Liver (tissue), 9 donors: ENCODE results near the gene PPP1R12A. TPM values are rescaled to one million over a fixed set of nuclear protein-coding genes. Genes with fewer than 3 reads are reported as not detected.
A peak's percentile ranks its signal among the peaks of the same experiment; 100 is the strongest.

Experiments
- DNase-seq: peaks from one replicate; pipeline ENCODE4 v3.0.0-alpha.2; 2017; ENCODE audit warnings: low spot score
- H3K27ac ChIP-seq, 2 donors: one replicate each; pipeline ENCODE4 v1.7.0; 2013; ENCODE audit warnings: inconsistent platforms in 2 of 2, low read length in 2 of 2, control low read depth in 1 of 2, low read depth in 1 of 2, mild to moderate bottlenecking in 1 of 2
- H3K27me3 ChIP-seq, 4 donors: one replicate each; pipeline versions ENCODE4 v1.6.1 to v1.7.0; 2013; ENCODE audit warnings: low read length in 3 of 4, inconsistent platforms in 1 of 4, mild to moderate bottlenecking in 1 of 4, moderate library complexity in 1 of 4; ENCODE audit not compliant: control insufficient read depth in 4 of 4, insufficient read depth in 4 of 4
- H3K36me3 ChIP-seq, 4 donors: one replicate each; pipeline versions ENCODE4 v1.6.1 to v1.7.0; 2013; ENCODE audit warnings: low read length in 3 of 4, mild to moderate bottlenecking in 3 of 4, low read depth in 1 of 4, moderate library complexity in 1 of 4; ENCODE audit not compliant: control insufficient read depth in 4 of 4, insufficient read depth in 3 of 4
- H3K4me1 ChIP-seq, 4 donors: one replicate each; pipeline versions ENCODE4 v1.6.1 to v1.7.0; 2013; ENCODE audit warnings: low read length in 3 of 4, mild to moderate bottlenecking in 3 of 4, moderate library complexity in 1 of 4; ENCODE audit not compliant: control insufficient read depth in 4 of 4, insufficient read depth in 4 of 4
- H3K4me3 ChIP-seq, 3 donors: one replicate each; pipeline versions ENCODE4 v1.6.1 to v1.7.0; 2013; ENCODE audit warnings: low read length in 3 of 3, control low read depth in 1 of 3, low read depth in 1 of 3, mild to moderate bottlenecking in 1 of 3
- H3K9ac ChIP-seq, 2 donors: one replicate each; pipeline ENCODE4 v1.7.0; 2013; ENCODE audit warnings: low read length in 2 of 2, mild to moderate bottlenecking in 2 of 2, moderate library complexity in 2 of 2, control low read depth in 1 of 2, low read depth in 1 of 2
- H3K9me3 ChIP-seq, 4 donors: one replicate each; pipeline versions ENCODE4 v1.6.1 to v1.7.0; 2013; ENCODE audit warnings: low read length in 3 of 4; ENCODE audit not compliant: control insufficient read depth in 4 of 4
- EGR1 ChIP-seq, 2 donors: IDR thresholded peaks; 2 replicates each; pipeline ENCODE4 v1.6.1; 2016 to 2018; ENCODE audit warnings: antibody characterized with exemption in 2 of 2, low read depth in 2 of 2
- FOXA1 ChIP-seq: IDR thresholded peaks from 2 replicates; pipeline ENCODE4 v1.6.1; 2016; ENCODE audit warnings: antibody characterized with exemption
- FOXA2 ChIP-seq: IDR thresholded peaks from 2 replicates; pipeline ENCODE4 v1.6.1; 2016; ENCODE audit warnings: antibody characterized with exemption
- GABPA ChIP-seq, 2 donors: IDR thresholded peaks in 1 of 2; conservative IDR thresholded peaks in 1 of 2; 2 replicates each; pipeline ENCODE4 v1.6.1; 2016; ENCODE audit warnings: antibody characterized with exemption in 2 of 2, mild to moderate bottlenecking in 1 of 2, moderate library complexity in 1 of 2
- HNF4A ChIP-seq, 2 donors: conservative IDR thresholded peaks; 2 replicates each; pipeline ENCODE4 v1.6.1; 2016; ENCODE audit warnings: antibody characterized with exemption in 2 of 2, mild to moderate bottlenecking in 2 of 2
- HNF4G ChIP-seq: IDR thresholded peaks from 2 replicates; pipeline ENCODE4 v1.6.1; 2016; ENCODE audit warnings: antibody characterized with exemption
- JUND ChIP-seq, 2 donors: IDR thresholded peaks; 2 replicates each; pipeline ENCODE4 v1.6.1; 2016; ENCODE audit warnings: antibody characterized with exemption in 2 of 2
- NR2F2 ChIP-seq: IDR thresholded peaks from 2 replicates; pipeline ENCODE4 v1.6.1; 2016; ENCODE audit warnings: antibody characterized with exemption
- RAD21 ChIP-seq, 2 donors: IDR thresholded peaks; 2 replicates each; pipeline ENCODE4 v1.6.1; 2016; ENCODE audit warnings: antibody characterized with exemption in 2 of 2, mild to moderate bottlenecking in 2 of 2
- SP1 ChIP-seq: IDR thresholded peaks from 2 replicates; pipeline ENCODE4 v1.6.1; 2018; ENCODE audit warnings: antibody characterized with exemption, mild to moderate bottlenecking
- TAF1 ChIP-seq: conservative IDR thresholded peaks from 2 replicates; pipeline ENCODE4 v1.6.1; 2016; ENCODE audit warnings: antibody characterized with exemption, mild to moderate bottlenecking
- WGBS: extraction: QIAGEN DNeasy Blood & Tissue Kit; methylation state at CpG from one replicate; pipeline ENCODE4 v1.1.7; 2013; 5-methylcytosine and 5-hydroxymethylcytosine counted together
- polyA plus RNA-seq, 2 donors: library from polyadenylated mRNA; stranded (reverse) in 1 of 2; unstranded in 1 of 2; fragments of 200-250 nt in 1 of 2; fragments of >200 nt in 1 of 2; fragmentation: Nextera tagmentation in 1 of 2; extraction: Ambion mirVana in 1 of 2; gene quantifications; one replicate each; pipeline versions ENCODE4 v1.2.1 to v1.2.3, GENCODE V29; 2013 to 2015
- total RNA-seq, 2 donors: library from RNA; depleted of rRNA; stranded (reverse); fragments of >200 nt; gene quantifications; one replicate each; pipeline ENCODE4 v1.2.3, GENCODE V29; 2014
- TF ChIP-seq, protein P1 (sequence below): IDR thresholded peaks from 2 replicates; pipeline ENCODE4 v1.6.1; 2016; ENCODE audit warnings: antibody characterized with exemption
- TF ChIP-seq, protein P2 (sequence below): IDR thresholded peaks from 2 replicates; pipeline ENCODE4 v1.6.1; 2016; ENCODE audit warnings: antibody characterized with exemption
- TF ChIP-seq, protein P3 (sequence below): IDR thresholded peaks from 2 replicates; pipeline ENCODE4 v1.6.1; 2016; ENCODE audit warnings: antibody characterized with exemption
- TF ChIP-seq, protein P4 (sequence below): fragments of 150-350 bp; IDR thresholded peaks from 2 replicates; pipeline ENCODE4 v1.5.1; 2017; ENCODE audit warnings: improper control_type of control experiment, low read depth, low read length; ENCODE audit not compliant: missing input control
- TF ChIP-seq, protein P5 (sequence below): IDR thresholded peaks from 2 replicates; pipeline ENCODE4 v1.6.1; 2016; ENCODE audit warnings: antibody characterized with exemption, mild to moderate bottlenecking
- donor health status: healthy.
- donor health status: healthy.
- donor health status: healthy.
- donor health status: healthy.
- donor health status: healthy.

The PPP1R12A gene
- total and polyA plus RNA-seq, 4 donors = 5.1 to 41.6 (median 27.8) TPM

DNA sequence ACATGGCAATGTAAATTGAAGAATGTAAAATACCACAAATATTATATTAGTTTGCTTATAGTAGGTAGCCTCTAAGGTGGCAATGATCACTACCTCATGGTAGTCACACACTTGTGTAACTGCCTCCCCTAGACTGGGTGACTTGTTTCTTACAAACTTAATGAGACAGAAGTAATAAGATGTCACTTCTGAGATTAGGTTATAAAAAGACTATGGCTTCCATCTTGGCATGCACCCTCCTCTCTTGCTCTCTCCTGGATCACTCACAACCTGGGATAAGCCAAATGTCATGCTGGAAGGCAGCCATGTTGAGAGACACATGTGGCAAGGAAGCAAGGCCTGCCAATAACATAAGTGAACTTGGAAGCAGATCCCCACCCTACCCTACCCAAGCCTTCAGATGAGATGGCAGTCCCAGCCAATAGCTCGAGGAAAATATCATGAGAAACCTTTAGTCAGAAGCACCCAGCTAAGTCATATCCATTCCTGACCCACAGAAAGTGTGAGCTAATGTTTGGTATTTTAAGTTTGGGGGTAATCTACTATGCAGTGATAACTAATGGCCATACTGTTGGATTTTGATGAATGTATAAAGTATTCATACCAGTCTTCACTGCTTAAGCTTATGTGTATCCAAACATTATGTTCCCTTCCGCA is 43.3 kb downstream of the PPP1R12A start:
- no peak overlapping the region for H3K4me3 ChIP-seq
- H3K27ac ChIP-seq = no peak overlapping the region
- DNase-seq = no peak
- 97% methylated on average over 2 of the region's 2 CpGs for WGBS
- H3K27me3 ChIP-seq = no peaks in the 10 kb centered on the region
- no peaks in the 10 kb centered on the region for H3K9me3 ChIP-seq
- H3K4me1 ChIP-seq = peaks cover 0 to 17% (median 6%) of the 10 kb centered on the region in 4 donors
- no peak overlapping the region for H3K9ac ChIP-seq
- TF ChIP-seq, protein P1, sequence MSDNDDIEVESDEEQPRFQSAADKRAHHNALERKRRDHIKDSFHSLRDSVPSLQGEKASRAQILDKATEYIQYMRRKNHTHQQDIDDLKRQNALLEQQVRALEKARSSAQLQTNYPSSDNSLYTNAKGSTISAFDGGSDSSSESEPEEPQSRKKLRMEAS = no peak
- TF ChIP-seq, protein P2, sequence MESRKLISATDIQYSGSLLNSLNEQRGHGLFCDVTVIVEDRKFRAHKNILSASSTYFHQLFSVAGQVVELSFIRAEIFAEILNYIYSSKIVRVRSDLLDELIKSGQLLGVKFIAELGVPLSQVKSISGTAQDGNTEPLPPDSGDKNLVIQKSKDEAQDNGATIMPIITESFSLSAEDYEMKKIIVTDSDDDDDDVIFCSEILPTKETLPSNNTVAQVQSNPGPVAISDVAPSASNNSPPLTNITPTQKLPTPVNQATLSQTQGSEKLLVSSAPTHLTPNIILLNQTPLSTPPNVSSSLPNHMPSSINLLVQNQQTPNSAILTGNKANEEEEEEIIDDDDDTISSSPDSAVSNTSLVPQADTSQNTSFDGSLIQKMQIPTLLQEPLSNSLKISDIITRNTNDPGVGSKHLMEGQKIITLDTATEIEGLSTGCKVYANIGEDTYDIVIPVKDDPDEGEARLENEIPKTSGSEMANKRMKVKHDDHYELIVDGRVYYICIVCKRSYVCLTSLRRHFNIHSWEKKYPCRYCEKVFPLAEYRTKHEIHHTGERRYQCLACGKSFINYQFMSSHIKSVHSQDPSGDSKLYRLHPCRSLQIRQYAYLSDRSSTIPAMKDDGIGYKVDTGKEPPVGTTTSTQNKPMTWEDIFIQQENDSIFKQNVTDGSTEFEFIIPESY = no peak
- TF ChIP-seq NR2F2 (no peak), HNF4G (no peak), GABPA (IDR thresholded peaks at IDR 0.05 in 1 of 2, conservative IDR thresholded peaks at IDR 0.05 in 1 of 2) (no peak), EGR1 (IDR thresholded peaks at IDR 0.05; ENCODE audit: low read depth in 2 of 2) (no peak), FOXA2 (no peak), TAF1 (no peak), SP1 (no peak), FOXA1 (no peak), RAD21 (IDR thresholded peaks at IDR 0.05) (no peak)
- TF ChIP-seq, protein P3, sequence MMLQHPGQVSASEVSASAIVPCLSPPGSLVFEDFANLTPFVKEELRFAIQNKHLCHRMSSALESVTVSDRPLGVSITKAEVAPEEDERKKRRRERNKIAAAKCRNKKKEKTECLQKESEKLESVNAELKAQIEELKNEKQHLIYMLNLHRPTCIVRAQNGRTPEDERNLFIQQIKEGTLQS = no peak
- TF ChIP-seq, protein P4, sequence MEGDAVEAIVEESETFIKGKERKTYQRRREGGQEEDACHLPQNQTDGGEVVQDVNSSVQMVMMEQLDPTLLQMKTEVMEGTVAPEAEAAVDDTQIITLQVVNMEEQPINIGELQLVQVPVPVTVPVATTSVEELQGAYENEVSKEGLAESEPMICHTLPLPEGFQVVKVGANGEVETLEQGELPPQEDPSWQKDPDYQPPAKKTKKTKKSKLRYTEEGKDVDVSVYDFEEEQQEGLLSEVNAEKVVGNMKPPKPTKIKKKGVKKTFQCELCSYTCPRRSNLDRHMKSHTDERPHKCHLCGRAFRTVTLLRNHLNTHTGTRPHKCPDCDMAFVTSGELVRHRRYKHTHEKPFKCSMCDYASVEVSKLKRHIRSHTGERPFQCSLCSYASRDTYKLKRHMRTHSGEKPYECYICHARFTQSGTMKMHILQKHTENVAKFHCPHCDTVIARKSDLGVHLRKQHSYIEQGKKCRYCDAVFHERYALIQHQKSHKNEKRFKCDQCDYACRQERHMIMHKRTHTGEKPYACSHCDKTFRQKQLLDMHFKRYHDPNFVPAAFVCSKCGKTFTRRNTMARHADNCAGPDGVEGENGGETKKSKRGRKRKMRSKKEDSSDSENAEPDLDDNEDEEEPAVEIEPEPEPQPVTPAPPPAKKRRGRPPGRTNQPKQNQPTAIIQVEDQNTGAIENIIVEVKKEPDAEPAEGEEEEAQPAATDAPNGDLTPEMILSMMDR = no peak
- TF ChIP-seq, protein P5, sequence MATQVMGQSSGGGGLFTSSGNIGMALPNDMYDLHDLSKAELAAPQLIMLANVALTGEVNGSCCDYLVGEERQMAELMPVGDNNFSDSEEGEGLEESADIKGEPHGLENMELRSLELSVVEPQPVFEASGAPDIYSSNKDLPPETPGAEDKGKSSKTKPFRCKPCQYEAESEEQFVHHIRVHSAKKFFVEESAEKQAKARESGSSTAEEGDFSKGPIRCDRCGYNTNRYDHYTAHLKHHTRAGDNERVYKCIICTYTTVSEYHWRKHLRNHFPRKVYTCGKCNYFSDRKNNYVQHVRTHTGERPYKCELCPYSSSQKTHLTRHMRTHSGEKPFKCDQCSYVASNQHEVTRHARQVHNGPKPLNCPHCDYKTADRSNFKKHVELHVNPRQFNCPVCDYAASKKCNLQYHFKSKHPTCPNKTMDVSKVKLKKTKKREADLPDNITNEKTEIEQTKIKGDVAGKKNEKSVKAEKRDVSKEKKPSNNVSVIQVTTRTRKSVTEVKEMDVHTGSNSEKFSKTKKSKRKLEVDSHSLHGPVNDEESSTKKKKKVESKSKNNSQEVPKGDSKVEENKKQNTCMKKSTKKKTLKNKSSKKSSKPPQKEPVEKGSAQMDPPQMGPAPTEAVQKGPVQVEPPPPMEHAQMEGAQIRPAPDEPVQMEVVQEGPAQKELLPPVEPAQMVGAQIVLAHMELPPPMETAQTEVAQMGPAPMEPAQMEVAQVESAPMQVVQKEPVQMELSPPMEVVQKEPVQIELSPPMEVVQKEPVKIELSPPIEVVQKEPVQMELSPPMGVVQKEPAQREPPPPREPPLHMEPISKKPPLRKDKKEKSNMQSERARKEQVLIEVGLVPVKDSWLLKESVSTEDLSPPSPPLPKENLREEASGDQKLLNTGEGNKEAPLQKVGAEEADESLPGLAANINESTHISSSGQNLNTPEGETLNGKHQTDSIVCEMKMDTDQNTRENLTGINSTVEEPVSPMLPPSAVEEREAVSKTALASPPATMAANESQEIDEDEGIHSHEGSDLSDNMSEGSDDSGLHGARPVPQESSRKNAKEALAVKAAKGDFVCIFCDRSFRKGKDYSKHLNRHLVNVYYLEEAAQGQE = no peak
- no peaks in the 10 kb centered on the region for H3K36me3 ChIP-seq

DNA sequence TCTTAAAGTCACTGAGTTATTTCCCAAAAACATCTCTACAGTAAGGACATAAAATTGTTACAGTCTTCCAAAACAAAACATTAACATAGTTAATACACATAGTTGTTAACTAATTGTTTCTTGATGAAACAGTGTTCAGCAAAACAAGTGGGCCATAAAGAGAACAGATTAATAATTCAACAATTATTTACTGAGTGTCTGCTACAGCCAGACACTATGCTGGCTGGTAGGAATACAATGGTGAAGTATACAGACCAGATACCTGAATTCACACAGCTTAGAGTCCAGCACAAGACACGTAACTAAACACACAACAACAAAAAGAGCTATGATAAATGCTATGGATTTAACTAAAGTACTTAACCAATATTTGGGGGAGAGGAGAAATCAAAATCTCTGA is 47.0 kb downstream of the PPP1R12A start:
- DNase-seq = no peak
- Histone ChIP-seq H3K27me3 (no peaks in the 10 kb centered on the region), H3K36me3 (no peaks in the 10 kb centered on the region), H3K27ac (peak overlapping the region in 1 of 2 donors; percentile 15), H3K9ac (no peak overlapping the region), H3K9me3 (no peaks in the 10 kb centered on the region), H3K4me3 (no peak overlapping the region), H3K4me1 (peaks cover 0 to 17% (median 6%) of the 10 kb centered on the region in 4 donors)
- 44% methylated on average over 1 of the region's 1 CpG for WGBS
- TF ChIP-seq, protein P1 = no peak
- TF ChIP-seq, protein P4 = no peak
- TF ChIP-seq HNF4A (conservative IDR thresholded peaks at IDR 0.05) (no peak), FOXA2 (no peak), FOXA1 (no peak), EGR1 (IDR thresholded peaks at IDR 0.05; ENCODE audit: low read depth in 2 of 2) (no peak), JUND (IDR thresholded peaks at IDR 0.05) (no peak), TAF1 (no peak), GABPA (IDR thresholded peaks at IDR 0.05 in 1 of 2, conservative IDR thresholded peaks at IDR 0.05 in 1 of 2) (no peak)
- TF ChIP-seq, protein P2 = no peak
- TF ChIP-seq, protein P3 = no peak
